Fibroblast of skin of right quadriceps (primary cell): ENCODE results near the gene NLRC3.

ENCODE experiments used
- DNase-seq: peaks from one replicate; pipeline ENCODE4 v3.0.0-alpha.2; 2013

The NLRC3 gene

DNA sequence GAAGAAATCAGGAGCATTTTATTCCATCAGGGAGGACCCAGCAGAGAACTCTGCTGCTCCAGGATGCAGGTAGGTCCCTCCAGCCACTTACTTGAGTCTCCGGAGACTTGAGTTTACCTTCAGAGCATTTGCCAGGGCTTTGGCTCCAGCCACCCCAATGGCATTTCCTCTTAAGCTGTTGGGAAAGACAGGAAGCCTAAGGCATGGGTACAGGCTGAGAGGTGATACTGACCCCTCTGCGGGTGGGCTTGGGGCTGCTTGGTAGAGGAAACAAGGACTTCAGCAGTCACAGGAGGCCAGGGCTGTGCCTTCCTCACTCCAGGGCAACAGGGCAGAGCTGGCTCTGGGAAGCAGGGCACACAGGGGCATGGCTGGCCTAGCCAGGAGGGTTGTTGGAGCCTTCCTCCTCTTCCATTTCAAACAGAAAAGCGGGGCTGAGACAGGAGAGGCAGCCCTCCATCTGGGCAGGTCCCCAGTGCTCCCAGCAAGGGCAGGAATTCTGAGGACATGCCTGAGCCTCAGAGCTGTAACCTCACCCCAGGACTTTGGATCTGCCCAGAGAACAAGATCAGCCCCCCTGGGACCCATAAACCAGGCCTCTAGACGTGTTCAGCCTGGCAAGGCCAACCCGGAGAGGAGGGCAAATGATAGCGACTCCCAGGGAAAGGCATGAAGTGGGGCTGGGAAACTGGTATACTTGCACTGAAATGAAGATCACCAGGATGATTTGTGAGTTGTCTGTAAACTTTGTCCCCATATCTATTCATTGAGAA is 34.4 kb downstream of the NLRC3 start:
- no peak for DNase-seq

DNA sequence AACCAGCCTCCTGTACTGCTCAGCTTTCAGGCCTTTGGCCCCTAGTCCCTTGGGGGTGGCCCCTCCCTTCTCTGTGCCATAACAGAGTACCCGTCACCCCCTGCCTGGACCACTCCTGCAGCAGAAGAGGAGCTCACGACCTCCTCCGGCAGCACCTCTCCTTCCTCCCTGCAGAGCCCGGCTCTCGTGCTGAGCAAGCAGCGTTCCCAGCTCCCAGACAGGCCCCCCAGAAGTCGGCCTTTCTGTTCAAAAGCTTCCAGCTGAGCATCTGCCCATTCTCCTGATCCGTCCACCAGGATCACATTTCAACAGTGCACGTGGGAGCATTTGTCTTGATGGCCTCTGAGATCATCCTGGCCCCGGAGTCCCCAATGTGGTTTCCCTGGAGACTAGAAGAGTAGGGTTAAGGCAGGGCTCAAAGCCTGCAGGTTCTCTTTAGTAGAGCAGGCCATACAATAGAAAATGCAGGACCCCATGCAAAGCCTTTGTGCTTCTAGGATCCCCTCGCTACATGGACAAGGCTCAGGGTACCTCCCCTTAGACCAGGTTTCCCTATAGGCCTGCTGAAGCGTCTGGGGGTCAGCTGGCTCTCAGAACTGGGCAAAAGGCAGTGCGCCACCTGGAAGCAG is 35.6 kb downstream of the NLRC3 start:
- no peak for DNase-seq

DNA sequence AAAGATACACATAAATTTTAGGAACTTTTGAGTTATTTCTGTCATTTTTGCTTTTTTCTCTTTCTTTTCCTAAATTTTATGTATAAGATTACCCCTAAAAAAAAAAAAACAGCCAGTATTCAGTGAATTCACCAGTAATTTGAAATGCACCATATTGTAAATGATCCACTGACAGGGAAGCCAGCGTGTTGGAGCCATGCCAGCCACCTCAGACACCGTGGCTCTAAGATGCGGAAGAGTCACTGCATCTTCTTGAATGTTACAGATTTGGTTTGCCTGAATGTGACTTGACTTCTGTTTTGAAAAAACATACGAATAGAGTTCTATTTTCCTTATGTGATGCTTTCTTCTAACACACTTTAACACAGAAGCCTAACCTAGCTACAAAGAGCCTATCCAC is 39.0 kb downstream of the NLRC3 start:
- DNase-seq = no peak

DNA sequence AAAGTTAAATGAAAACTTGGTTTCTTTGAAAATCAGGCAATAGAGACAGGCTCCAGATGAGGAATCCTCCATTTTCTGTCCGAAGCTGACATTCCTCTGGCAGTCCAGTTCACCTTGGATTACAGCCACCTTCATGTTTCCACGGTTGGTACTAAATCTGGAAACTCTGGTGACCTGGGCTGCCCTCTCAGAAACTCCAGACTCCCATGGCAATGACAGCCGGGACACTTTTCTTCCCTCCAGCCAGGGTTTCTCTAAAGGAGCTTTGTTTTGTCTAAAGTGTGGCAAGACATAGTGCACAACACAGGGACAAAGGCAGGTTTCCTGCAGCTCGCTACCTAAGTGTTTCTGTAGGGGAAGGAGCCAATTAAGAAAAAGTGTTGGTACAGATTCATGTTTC is 40.4 kb downstream of the NLRC3 start:
- no peak for DNase-seq

DNA sequence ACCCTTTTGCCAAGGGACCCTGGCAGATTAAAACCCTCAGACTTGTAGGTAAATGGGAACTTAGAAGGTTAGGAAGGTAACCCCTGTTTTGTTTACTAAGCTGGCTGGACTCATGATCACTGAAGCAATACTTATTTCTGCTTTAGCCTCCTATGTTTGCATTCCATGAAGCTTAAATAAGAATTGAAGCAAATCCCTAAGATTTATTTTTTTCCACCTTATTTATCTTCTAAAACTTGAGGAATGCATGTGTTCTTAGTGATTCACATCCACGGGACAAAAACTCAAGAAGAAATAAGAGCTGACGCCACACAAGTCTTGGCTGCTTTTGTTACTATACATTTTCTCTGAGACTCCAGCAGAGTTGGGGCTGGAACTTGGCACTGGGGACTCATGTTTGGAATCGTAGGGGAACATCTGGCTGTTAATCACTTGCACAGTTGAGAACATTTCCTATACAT is 40.9 kb downstream of the NLRC3 start:
- peak; percentile 78 for DNase-seq

DNA sequence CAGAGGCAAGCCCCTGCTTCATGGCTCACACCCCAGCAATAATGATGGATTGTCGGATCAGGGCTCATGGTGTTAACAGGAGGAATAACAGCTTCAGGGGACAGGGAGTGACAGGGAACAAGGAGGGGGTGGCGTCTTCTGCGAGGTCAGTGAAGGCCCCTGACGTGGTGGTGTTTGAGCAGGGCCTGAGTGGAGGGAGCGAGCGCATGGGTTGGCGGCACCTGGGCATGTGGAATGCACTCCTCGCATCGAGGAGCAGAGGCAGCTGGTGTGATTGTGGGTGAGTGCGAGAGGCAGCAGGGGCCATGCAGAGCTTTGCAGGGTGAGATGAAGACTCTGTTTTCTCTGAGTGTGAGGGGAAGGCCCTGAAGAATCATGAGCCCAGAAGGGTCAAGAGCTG is 43.1 kb downstream of the NLRC3 start:
- DNase-seq = no peak

DNA sequence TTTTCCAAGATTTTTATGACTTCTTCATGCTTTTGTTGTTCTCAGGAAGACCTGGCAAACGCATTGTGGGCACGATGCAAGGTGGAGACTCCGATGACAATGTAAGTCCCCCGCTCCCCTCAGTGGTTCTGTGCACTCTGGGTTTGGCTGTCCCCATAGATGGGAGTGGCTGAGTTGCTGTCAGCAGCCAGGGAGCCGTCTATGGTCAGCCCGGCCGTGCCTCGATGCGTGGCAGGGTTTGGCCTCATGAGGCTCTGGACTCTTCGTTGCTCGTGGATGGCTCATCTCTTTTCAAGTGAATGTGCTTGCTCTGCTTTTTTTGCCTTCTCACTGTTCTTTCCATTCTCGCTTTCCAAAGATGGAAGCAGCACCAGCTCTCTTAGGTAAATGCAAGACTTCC is 44.5 kb downstream of the NLRC3 start:
- DNase-seq = no peak

DNA sequence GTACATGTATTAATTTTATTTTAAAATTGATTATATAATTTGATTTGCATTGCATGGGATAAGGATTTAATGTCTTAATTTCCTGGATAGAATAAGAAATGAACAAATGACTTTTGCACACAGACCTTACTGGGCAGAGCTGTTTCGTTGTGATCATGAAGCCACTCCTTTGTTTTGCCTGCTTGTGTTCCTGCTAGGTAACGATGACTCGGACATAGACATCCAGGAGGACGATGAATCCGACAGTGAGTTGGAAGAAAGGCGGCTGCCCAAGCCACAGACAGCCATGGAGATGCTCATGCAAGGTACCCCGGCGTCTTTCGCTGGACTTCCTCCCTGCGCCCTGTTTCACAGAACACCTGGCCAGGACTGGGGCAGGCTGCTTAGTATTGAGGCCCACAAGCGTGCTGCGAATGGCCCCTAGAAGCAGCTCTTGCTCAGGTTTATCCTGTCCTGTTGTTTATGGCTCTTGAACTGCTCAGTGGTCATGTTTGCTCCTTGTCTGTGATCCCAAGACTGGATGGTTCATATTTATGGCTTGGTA is 46.8 kb downstream of the NLRC3 start:
- DNase-seq = no peak

DNA sequence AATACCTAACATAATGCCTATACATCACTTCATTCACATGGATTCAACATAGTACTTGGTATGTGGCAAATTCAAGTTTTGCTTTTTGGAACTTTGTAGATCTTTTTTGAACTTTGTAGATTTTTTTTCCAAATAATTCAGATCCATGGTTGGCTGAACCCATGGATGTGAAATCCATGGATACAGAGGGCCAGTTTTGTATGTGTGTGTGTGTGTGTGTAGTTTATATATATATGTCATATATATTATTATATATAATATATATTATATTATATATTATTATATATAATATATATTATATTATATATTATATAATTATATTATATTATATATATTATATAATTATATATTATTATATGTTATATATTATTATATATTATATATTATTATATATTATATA is 48.0 kb downstream of the NLRC3 start:
- no peak for DNase-seq

DNA sequence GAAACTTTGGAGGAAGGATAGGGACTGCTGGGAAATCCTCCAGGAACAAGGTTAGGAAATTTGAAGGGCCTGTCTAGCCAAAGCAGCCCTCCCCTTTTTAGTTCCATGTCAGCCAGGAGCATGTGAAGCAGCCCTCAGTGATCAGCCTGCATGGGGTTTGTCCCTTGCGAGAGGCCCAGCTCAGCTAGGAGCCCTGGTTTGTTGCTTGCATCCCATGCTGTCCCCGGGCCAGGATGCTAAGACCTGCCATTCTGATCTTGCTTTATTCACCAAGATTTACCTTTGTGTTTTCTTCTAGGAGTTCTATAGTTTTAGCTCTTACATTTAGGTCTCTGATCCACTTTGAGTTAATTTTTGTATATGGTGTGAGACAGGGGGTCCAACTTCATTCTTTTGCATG is 48.8 kb downstream of the NLRC3 start:
- no peak for DNase-seq

DNA sequence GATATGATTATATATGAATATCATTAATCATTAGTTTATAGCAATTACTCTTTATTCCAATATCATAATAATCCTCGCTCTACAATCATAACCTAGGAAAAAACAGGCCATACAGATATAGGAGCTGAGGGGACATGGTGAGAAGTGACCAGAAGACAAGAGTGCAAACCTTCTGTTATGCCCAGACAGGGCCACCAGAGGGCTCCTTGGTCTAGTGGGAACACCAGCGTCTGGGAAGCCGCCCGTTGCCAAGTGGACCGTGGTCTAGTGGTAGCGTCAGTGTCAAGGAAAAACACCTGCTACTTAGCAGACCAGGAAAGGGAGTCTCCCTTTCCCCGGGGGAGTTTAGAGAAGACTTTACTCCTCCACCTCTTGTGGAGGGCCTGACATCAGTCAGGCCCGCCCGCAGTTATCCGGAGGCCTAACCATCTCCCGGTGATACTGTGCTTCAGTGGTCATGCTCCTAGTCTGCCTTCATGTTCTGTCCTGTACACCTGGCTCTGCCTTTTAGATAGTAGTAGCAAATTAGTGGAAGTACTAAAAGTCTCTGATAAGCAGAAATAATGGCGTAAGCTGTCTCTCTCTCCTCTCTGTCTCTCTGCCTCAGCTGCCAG is 49.9 kb downstream of the NLRC3 start:
- peak; percentile 27 for DNase-seq

DNA sequence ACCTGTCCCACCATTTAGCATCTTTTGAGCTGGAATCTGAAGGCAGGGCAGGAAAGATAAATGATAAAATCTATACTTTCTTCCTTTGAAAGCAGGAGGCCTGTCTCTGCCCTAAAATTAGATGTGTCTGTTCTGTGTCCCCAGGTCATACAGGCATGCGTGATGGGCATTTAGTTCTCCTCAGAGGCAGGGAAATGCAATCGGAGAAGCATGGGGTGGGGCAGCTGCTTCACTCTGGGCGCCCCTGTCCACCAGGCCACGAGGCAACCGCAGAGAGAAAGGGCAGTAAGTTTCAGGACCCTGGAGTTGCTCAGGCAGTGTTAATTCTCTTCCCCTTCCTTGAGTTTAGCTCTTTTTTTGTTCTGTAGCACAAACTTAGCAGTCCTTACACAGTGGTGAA is 51.3 kb downstream of the NLRC3 start:
- no peak for DNase-seq

DNA sequence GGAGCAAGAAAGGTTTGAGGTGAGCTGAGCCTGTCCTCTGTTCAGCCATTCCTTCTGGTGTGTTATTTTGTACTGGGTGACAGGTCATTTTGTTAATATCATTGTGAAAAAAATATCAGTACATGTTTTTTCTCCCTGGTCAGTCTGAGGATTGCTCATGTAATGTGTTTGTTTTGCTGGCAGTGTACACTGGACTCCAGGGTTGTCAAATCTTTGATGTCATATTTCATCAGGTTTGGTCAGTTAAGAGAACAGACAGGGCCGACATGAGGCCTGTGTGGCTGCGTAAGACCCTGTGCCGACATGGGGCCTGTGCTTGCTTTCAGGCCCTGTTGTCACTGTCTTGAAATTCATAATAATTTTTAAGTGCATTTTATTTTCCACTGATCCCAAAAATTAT is 53.9 kb downstream of the NLRC3 start:
- DNase-seq = no peak

DNA sequence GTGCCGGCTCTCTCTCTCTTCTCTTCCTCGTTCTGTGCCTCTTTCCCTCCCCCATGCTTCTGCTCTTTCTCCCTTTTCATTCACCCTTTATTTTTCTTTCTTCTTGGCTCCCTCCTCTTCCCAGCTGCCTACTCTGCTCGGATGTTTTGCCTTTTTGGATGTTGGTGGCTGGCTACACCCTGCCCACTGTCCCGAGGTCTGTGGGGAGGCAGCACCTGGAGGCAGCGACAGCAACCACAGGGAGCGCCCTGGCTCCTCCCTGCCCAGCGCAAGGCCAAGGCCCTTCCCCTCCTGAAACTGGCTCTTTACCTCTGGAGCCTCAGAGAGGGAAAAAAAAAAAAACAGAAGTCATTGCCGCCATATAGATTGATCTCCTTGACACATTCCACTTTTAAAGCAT is 56.4 kb downstream of the NLRC3 start:
- DNase-seq = no peak

DNA sequence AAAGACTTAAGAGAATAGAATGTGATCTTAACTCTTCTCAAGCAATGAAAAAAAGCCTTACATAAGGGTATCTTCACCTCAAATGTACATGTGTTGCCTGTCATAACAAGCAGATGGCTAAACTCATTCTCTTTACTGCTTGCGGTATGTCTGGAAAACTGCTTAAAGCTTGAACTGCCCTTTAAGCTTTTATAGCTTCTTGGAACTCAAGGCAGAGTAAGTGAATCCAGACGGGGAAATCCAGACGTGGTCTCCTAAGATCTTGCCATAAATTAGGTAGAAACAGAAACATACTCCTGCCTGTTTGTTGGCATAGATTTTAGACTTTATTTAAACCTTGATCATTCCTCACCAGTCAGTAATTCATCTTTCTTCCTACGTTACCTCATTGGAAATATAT is 56.8 kb downstream of the NLRC3 start:
- peak; percentile 91 for DNase-seq

DNA sequence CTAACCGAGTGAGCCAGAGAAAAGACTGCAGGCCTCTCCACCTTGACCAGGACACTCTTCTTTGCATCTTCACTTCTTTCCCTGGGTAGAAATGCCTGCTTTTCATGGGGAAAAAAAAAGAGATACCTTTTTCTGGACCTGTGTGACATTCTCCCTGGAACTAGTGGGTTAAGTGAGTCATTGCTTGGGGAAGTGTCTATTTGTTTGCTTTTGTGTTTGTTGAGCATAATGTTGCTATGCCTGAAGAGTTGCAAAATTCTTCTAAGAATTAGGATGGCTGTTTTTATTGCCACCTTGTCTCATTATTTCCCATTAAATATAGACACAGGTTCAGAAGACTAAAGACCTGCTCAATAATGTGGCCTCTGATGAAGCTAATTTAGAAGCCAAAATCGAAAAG is 57.6 kb downstream of the NLRC3 start:
- no peak for DNase-seq

DNA sequence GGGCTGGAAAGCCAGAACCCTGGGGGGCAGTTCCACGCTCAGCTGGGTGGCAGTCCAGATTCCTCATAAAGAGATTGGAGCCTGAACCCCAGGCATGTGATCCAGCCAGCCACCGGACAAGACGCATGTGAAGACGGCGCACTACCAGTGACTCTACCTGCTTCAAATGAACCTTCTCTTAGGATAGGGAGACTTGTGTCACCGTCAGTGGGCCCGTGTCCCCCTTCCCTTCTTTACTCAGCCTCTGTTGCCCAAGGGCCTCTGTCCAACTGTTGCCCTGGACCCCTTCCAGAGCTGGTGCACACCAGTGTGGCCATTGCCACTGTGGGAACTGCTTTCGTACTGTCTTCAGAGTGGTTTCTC is 58.2 kb downstream of the NLRC3 start:
- DNase-seq = no peak

DNA sequence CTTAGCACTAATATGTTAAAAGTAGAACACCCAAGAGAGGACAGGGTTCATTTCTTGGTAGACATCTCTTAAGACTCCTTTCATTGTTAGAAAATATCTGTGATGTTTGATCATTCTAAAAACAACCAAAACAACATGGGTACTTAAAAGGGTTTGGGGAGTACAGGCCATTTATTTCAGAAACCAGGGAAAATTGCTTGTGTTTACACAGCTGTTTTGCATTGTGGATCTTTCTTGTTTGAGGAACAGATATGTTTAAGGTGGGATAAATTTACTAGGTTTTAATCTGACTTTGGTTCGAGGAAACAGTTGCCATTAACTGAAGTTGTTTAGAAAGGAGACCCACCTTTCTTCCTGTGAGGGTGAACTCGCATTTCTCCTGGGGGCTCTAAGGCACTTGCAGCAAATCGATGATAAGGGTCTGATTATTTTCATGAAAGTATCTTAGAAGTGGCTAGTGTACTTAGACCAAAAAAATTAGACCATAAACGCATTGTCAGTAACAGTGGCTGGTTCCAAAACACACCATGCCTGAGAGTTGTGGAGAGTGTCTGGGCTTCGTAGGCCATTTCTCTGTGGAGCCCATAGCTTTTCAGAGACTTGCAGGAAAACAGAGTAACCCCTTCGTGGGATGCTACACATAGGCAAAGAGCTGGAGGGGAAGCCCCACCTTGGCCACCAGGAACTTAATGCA is 58.8 kb downstream of the NLRC3 start:
- DNase-seq = no peak

DNA sequence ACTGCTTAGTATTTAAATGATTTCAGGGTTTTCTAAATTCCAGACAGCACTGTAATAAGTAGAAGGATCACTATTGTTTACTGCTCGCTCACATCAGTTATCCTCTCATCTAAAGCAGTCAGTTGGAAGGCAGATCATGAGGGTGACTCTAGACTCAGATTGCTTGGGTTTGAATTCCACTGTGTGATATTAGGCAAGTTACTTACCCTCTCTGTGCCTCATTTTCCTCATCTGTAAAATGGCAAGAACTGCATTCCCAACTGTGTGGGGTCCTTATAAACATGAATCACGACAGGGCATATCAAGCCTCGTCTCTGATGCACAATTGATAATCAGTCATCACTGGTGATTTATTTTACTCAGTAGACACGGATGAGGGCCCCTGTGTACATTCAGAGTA is 61.3 kb downstream of the NLRC3 start:
- no peak for DNase-seq

DNA sequence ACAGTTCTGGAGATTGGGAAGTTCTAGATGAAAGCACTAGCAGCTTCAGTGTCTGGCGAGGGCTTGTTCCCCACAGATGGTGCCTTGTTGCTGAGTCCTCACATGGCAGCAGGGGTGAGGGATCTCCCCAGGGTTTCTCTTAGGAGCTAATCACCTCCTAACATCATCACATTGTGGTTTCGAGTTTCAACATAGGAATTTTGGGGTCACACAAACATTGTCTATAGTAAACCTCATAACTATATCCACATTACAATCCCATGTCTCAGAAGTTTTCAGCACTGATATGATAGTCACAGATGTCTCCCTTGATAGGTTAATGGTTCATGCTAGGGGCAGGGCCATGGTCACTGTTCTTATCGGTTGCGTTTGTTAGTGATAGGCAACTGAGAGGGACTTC is 62.6 kb downstream of the NLRC3 start:
- peak; percentile 70 for DNase-seq

DNA sequence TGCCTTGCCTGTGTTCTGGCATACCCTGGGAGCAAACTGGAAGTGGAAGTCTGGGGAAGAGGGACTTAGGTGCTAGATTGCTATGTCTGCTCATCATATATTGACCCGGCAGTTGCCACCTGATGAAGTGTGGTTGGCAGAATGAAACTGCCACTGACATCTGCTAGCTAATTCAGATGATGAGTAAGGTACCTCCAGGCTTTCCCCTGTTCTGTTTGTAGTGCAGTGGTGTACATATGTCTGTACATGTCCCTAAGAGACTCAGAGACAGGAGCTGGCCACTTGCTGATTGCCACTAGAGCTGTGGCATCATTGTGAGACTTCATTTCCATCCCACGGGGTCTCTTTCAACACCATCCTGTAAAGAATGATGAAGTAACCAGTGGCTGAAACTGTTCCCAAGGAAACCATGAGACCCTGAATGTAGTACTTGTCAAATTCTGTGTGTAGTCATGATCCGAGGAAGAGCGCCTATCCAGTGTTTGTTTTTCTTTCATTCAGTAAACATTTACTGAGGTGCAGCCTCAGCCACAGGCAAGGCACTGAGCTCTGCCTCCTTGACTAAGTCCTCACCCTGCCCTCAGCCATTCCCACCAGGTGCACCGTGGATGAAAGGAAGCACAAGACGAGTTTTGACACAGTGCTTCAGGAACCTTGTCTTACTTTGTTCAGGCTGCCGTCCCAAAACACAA is 63.2 kb downstream of the NLRC3 start:
- DNase-seq = no peak

DNA sequence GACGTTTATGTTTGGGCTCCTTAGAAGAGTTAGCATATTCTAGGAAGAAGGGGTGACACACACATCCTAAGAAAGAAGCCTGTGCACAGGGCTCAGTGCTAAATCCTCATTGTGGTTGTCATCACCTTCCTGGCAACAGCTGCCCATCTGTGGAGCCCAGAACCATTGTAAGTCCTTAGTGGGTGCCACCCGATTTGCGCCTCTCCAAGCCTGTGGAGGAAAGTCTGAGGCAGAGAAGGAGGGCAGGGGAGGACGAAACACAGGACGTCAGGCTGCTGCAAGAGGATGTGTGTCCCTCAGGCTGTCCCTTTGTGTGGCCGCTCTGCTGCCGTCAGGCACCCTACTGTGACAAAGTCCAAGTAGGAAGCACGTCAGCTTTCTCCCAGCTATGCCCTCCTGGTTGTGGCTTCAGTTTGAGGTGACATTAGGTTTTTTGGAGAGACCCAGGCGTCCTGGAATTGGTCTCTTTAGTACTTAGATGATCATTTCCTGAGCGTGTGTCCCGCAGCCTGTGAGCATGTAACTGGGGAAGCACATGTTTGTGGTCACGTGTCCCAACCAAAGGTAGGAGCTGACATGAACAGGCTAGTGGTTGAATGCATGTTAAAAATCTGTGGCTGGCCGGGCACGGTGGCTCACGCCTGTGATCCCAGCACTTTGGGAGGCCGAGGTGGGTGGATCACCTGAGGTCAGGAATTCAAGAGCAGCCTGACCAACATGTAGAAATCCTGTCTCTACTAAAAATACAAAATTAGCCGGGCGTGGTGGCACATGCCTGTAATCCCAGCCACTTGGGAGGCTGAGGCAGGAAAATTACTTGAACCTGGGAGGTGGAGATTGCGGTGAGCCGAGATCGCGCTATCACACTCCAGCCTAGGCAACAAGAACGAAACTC is 65.7 kb downstream of the NLRC3 start:
- no peak for DNase-seq
